ENCODE measurements around the gene ZNF30. TPM values are rescaled to one million over a fixed set of nuclear protein-coding genes. Genes with fewer than 3 reads are reported as not detected.

ZNF30 gene
- total and polyA plus RNA-seq, 2 of the 4 experiments (the other 2 are of a cell fraction): 1.3 to 2.9 TPM

GRCh38 chr19:34960103-34960805 is 33.6 kb downstream of the ZNF30 start:
- intact Hi-C loops (cut with micrococcal nuclease) (no loop called here), dilution Hi-C loops (cut with HindIII; ENCODE audit: low sequenced_read_pairs, unreplicated experiment) (no loop called here), in situ Hi-C loops (cut with MboI; ENCODE audit: low sequenced_read_pairs) (no loop called here)
- no TSS peak for BruUV-seq (replicated peaks)
- ChIA-PET CTCF (no interaction called here), POLR2A (ENCODE audit: unreplicated experiment) (no interaction called here)
- Histone ChIP-seq H3K9me1 (ENCODE audit: insufficient read depth, low read length) (peaks cover 20% of the 10 kb centered on the region), H3K9ac (ENCODE audit: low read depth, low read length) (no peak overlapping the region), H4K20me1 (ENCODE audit: insufficient read depth, low read length) (peaks cover 26% of the 10 kb centered on the region), H4K5ac (ENCODE audit: low read depth, low read length) (no peak overlapping the region), H3K18ac (ENCODE audit: low read depth, low read length) (no peak overlapping the region), H4K91ac (ENCODE audit: insufficient read depth, low read depth, low read length) (no peak overlapping the region), H3K4me2 (ENCODE audit: low read depth, low read length) (no peak overlapping the region), H3K27ac (ENCODE audit: insufficient read depth, low read length) (no peak overlapping the region), H3K4ac (ENCODE audit: low read depth, low read length) (no peak overlapping the region), H3K36me3 (ENCODE audit: control insufficient read depth, insufficient read depth, low read length) (peaks cover 35% of the 10 kb centered on the region), H3K56ac (ENCODE audit: extremely low read depth, insufficient read depth, low read length) (no peak overlapping the region), H2AK9ac (replicated peaks; ENCODE audit: low read depth, low read length, poor library complexity) (peak overlapping the region; percentile 15), H3K4me1 (ENCODE audit: control insufficient read depth, insufficient read depth, low read length) (peaks cover 3% of the 10 kb centered on the region), H2BK120ac (ENCODE audit: low read depth, low read length) (no peak overlapping the region), H2BK5ac (ENCODE audit: low read depth, low read length, poor library complexity, severe bottlenecking) (no peak overlapping the region), H2AK5ac (ENCODE audit: low read depth, low read length) (no peak overlapping the region; the same call in 1 of the 2 replicates), H3K27me3 (ENCODE audit: control insufficient read depth, insufficient read depth, low read length) (no peaks in the 10 kb centered on the region), H3K14ac (replicated peaks; ENCODE audit: low read depth, low read length) (no peak overlapping the region), H2AFZ (replicated peaks; ENCODE audit: low read length, poor library complexity) (peak overlapping the region; percentile 63), H4K8ac (ENCODE audit: low read depth in 2 of 2, low read length in 2 of 2) (no peak overlapping the region), H2BK15ac (ENCODE audit: low read depth, low read length) (no peak overlapping the region), H3K9me3 (ENCODE audit: control insufficient read depth, insufficient read depth, low read length) (peaks cover 41% of the 10 kb centered on the region), H3K4me3 (ENCODE audit: insufficient read depth, low read depth, low read length) (no peak overlapping the region), H3K23ac (ENCODE audit: low read depth, low read length) (no peak overlapping the region), H3K79me1 (ENCODE audit: low read depth in 1 of 2, low read length in 2 of 2) (peaks cover 45 to 55% of the 10 kb centered on the region in 2 experiments), H2BK20ac (ENCODE audit: low read depth, low read length) (no peak overlapping the region)
- ATAC-seq (ENCODE audit: low read depth) (no peak), DNase-seq (peak; percentile 86)
- TF ChIP-seq USF2 (IDR thresholded peaks at IDR 0.05; ENCODE audit: low read depth, low read length): no peak
- TF ChIP-seq FOS (IDR thresholded peaks at IDR 0.05; ENCODE audit: low read depth, low read length): no peak
- no peak for TF ChIP-seq RAD21 (IDR thresholded peaks at IDR 0.05; ENCODE audit: low read length)
- no peak for TF ChIP-seq CTCF (conservative IDR thresholded peaks at IDR 0.05; ENCODE audit: low read depth, low read length)
- TF ChIP-seq NFE2L2 (IDR thresholded peaks at IDR 0.05; ENCODE audit: low read depth, low read length): no peak
- no peak for TF ChIP-seq POLR2A (IDR thresholded peaks at IDR 0.05; ENCODE audit: low read depth, low read length)
- WGBS, 2 experiments (ENCODE audit: extremely low coverage in 2 of 2, insufficient read length in 1 of 2): no CpG with 5 or more reads among the region's 8 CpGs
